Measurements from ENCODE around the gene PLS1. TPM values are rescaled to one million over a fixed set of nuclear protein-coding genes. Genes with fewer than 3 reads are reported as not detected.

The PLS1 gene
- total and polyA plus RNA-seq, 4 donors: 9.3 to 45.4 (median 18.7) TPM

DNA sequence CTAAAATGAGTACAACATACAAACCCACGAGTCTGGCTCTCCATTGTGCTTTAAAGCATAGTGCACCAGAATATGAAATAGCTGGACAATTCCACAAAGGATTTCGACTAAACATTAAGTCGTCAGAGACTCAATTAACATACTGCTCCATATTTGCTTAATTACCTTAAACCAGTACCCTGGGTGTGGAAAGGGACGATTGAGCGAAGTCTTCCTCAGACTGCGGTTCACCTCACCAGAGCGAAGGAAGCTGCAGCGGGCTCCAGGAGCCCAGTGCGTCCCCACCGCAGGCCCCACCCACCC, 127.4 kb downstream of the PLS1 start:
- Histone ChIP-seq H3K27ac (ENCODE audit: low read depth in 1 of 2, low read length in 1 of 2) (no peak overlapping the region), H3K9me3 (ENCODE audit: control insufficient read depth in 4 of 4, insufficient read depth in 3 of 4, low read length in 3 of 4) (no peaks in the 10 kb centered on the region), H3K9ac (ENCODE audit: insufficient read depth in 1 of 2, low read length in 2 of 2) (peak overlapping the region in 1 of 2 donors; percentile 69), H3K4me1 (ENCODE audit: control insufficient read depth in 5 of 5, insufficient read depth in 5 of 5, low read length in 5 of 5) (peaks cover 0 to 15% (median 0%) of the 10 kb centered on the region in 5 donors), H3K36me3 (ENCODE audit: control insufficient read depth in 4 of 4, insufficient read depth in 4 of 4, low read length in 4 of 4) (no peaks in the 10 kb centered on the region), H3K27me3 (ENCODE audit: control insufficient read depth in 3 of 3, insufficient read depth in 3 of 3, low read length in 2 of 3) (peaks cover 0 to 2% (median 0%) of the 10 kb centered on the region in 3 donors), H3K4me3 (peak overlapping the region; percentile 7)
- TF ChIP-seq, protein P1, sequence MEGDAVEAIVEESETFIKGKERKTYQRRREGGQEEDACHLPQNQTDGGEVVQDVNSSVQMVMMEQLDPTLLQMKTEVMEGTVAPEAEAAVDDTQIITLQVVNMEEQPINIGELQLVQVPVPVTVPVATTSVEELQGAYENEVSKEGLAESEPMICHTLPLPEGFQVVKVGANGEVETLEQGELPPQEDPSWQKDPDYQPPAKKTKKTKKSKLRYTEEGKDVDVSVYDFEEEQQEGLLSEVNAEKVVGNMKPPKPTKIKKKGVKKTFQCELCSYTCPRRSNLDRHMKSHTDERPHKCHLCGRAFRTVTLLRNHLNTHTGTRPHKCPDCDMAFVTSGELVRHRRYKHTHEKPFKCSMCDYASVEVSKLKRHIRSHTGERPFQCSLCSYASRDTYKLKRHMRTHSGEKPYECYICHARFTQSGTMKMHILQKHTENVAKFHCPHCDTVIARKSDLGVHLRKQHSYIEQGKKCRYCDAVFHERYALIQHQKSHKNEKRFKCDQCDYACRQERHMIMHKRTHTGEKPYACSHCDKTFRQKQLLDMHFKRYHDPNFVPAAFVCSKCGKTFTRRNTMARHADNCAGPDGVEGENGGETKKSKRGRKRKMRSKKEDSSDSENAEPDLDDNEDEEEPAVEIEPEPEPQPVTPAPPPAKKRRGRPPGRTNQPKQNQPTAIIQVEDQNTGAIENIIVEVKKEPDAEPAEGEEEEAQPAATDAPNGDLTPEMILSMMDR (IDR thresholded peaks at IDR 0.05; ENCODE audit: control extremely low read depth, extremely low read depth): no peak
- peak; percentile 21 for ATAC-seq (ENCODE audit: insufficient read depth, low FRiP score)
- 0 to 1% methylated on average over 10 of the region's 10 CpGs for WGBS, 2 donors
- no peak for DNase-seq

DNA sequence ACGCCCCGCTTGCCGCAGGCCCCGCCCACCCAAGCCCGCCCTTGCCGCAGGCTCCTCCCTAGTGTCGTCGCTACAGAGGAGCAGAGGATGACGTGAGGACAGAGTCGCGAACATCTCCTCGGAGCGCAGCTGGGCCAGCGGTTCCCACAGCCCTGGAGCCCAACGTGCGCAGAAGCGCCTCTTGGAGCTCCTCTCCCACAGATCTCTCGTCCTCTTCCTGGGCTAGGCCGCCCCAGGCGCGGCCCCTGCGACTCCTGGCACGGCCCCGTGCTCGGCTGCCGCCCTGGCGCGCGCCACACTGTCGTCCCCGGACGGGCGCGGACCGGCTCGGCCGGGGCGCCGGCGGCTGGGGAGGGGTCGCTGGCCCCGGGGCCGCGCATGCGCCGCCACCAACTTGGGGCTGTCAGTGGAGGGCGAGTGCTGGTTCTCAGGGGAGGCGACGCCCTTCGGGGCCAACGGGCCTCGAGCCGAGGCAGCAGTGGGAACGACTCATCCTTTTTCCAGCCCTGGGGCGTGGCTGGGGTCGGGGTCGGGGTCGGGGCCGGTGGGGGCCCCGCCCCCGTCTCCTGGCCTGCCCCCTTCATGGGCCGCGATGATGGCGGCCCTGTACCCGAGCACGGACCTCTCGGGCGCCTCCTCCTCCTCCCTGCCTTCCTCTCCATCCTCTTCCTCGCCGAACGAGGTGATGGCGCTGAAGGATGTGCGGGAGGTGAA, 127.9 kb downstream of the PLS1 start, which contains the start of gene TRPC1:
TSS of gene TRPC1 (plus strand) at position 67 of the 714 bp plus-strand sequence. CDS start at position 593, 526 bp downstream.
- Histone ChIP-seq H3K4me1 (ENCODE audit: control insufficient read depth in 5 of 5, insufficient read depth in 5 of 5, low read length in 5 of 5) (peaks cover 0 to 15% (median 0%) of the 10 kb centered on the region in 5 donors), H3K4me3 (peak within 1 kb of the TSS; percentile 73), H3K9ac (ENCODE audit: insufficient read depth in 1 of 2, low read length in 2 of 2) (peak within 1 kb of the TSS; percentile 89 to 96), H3K27ac (ENCODE audit: low read depth in 1 of 2, low read length in 1 of 2) (peak within 1 kb of the TSS; percentile 87 to 97), H3K27me3 (ENCODE audit: control insufficient read depth in 3 of 3, insufficient read depth in 3 of 3, low read length in 2 of 3) (peaks cover 0 to 2% (median 0%) of the 10 kb centered on the region in 3 donors), H3K36me3 (ENCODE audit: control insufficient read depth in 4 of 4, insufficient read depth in 4 of 4, low read length in 4 of 4) (no peaks in the 10 kb centered on the region), H3K9me3 (ENCODE audit: control insufficient read depth in 4 of 4, insufficient read depth in 3 of 4, low read length in 3 of 4) (no peaks in the 10 kb centered on the region)
- ATAC-seq (ENCODE audit: insufficient read depth, low FRiP score) (peak; percentile 82), DNase-seq (peak; percentile 92 to 94 (median 93))
- TF ChIP-seq, protein P1 (IDR thresholded peaks at IDR 0.05; ENCODE audit: control extremely low read depth, extremely low read depth): no peak
- WGBS, 2 donors: 0 to 1% methylated on average over 45 to 73 of the region's 73 CpGs

DNA sequence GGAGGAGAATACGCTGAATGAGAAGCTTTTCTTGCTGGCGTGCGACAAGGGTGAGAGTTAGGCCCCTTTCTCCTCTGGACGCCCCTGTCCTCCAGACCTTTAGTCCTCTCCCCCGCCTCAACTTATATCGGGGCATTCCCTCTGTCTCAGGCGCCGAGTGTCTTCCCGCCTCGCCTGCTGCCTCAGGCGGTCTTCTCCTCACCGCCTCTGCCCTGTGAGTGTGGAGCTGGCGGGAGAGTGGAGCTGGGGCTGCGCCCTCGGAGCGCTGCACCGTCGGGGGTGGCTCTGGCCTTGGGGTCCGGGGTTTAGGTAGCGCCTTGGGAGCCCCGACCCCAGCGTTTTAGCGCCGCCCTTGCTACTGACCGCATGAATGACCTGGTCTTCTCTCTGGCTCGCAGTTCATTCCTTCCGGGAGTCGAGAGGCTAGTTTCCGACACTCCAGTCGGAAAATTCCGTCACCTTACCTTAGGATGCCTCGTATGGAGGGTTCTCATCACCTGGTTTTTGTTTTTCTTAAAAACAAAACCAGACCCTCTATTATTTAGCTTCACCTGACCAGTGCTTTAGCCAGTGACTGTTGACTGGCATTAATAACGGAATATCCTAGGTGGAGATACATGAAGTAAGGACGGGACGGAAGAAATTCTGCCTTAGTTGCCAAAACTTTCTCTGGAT, 128.6 kb downstream of the PLS1 start:
- Histone ChIP-seq H3K9ac (ENCODE audit: insufficient read depth in 1 of 2, low read length in 2 of 2) (peak overlapping the region; percentile 85 to 96), H3K4me3 (peak overlapping the region; percentile 73), H3K36me3 (ENCODE audit: control insufficient read depth in 4 of 4, insufficient read depth in 4 of 4, low read length in 4 of 4) (no peaks in the 10 kb centered on the region), H3K4me1 (ENCODE audit: control insufficient read depth in 5 of 5, insufficient read depth in 5 of 5, low read length in 5 of 5) (peaks cover 0 to 15% (median 0%) of the 10 kb centered on the region in 5 donors), H3K27me3 (ENCODE audit: control insufficient read depth in 3 of 3, insufficient read depth in 3 of 3, low read length in 2 of 3) (peaks cover 0 to 2% (median 0%) of the 10 kb centered on the region in 3 donors), H3K9me3 (ENCODE audit: control insufficient read depth in 4 of 4, insufficient read depth in 3 of 4, low read length in 3 of 4) (no peaks in the 10 kb centered on the region), H3K27ac (ENCODE audit: low read depth in 1 of 2, low read length in 1 of 2) (peak overlapping the region; percentile 5 to 97)
- 7 to 10% methylated on average over 35 of the region's 35 CpGs for WGBS, 2 donors
- peak; percentile 45 for ATAC-seq (ENCODE audit: insufficient read depth, low FRiP score)
- DNase-seq: peak; percentile 64 to 66 (median 65)
- TF ChIP-seq, protein P1 (IDR thresholded peaks at IDR 0.05; ENCODE audit: control extremely low read depth, extremely low read depth): no peak
